Mammary epithelial cell (primary cell): Measurements from ENCODE around the gene UBE2G1.

Experiments used
- CTCF ChIP-seq, 2 donors: IDR thresholded peaks in 1 of 2; conservative IDR thresholded peaks in 1 of 2; 2 replicates each; pipeline ENCODE4 v1.5.1; 2011 to 2012; ENCODE audit warnings: inconsistent platforms in 2 of 2, low read length in 2 of 2, mild to moderate bottlenecking in 2 of 2, control low read depth in 1 of 2, low read depth in 1 of 2; ENCODE audit not compliant: insufficient read depth in 1 of 2; ENCODE audit errors: extremely low read depth in 1 of 2
- EZH2 ChIP-seq: IDR thresholded peaks from 2 replicates; pipeline ENCODE4 v1.6.1; 2012; ENCODE audit warnings: low read length, inconsistent platforms, borderline replicate concordance

- peak in 1 of 2 donors; percentile 24 for TF ChIP-seq CTCF (conservative IDR thresholded peaks at IDR 0.05 in 1 of 2, IDR thresholded peaks at IDR 0.05 in 1 of 2; ENCODE audit: extremely low read depth in 1 of 2, insufficient read depth in 1 of 2, low read depth in 1 of 2, low read length in 2 of 2)
- TF ChIP-seq EZH2, result no peak
These were observed 102.9 kb downstream of the UBE2G1 start, which contains the start of gene ANKFY1 for GRCh38 chr17:4263282-4264215.
